HepG2 (cell line): Measurements from ENCODE around the gene CLEC2B. TPM values are rescaled to one million over a fixed set of nuclear protein-coding genes. Genes with fewer than 3 reads are reported as not detected.

Experiments
- ATAC-seq: fragments of 200-7000 bp; cut with Tn5 transposase; 3 replicates; pipeline ENCODE4 v1.9.1; 2020; ENCODE audit warnings: mild to moderate bottlenecking, moderate library complexity
- BruUV-seq: library from RNA; stranded (reverse); fragments of 400-500 nt; replicated peaks from 2 replicates; lab custom pipeline; 2021; lab: Mats Ljungman, UMichigan
- CTCF ChIA-PET: fragments of 300-600 bp; formaldehyde crosslinking; extraction: SDS; loops from one replicate; lab custom pipeline; 2021; ENCODE audit warnings: low total read pairs, inconsistent platforms, low intra/inter-chr PET ratio; lab: Yijun Ruan, JAX
- POLR2A ChIA-PET: fragments of 350-600 bp; sonication (Branson Sonifier 250); formaldehyde crosslinking; loops from one replicate; lab custom pipeline; 2020; ENCODE audit warnings: antibody characterized with exemption, inconsistent platforms; lab: Yijun Ruan, JAX
- DNase-seq: peaks from one replicate; pipeline ENCODE4 v3.0.0-alpha.2; 2015; ENCODE audit warnings: low spot score
- FAIRE-seq: peaks from 3 replicates; lab custom pipeline; 2011; peaks lifted over from hg19 to GRCh38; lab: Jason Lieb, UNC
- H2AFZ ChIP-seq: one replicate; pipeline ENCODE4 v1.6.1; 2011; ENCODE audit warnings: low read length, inconsistent platforms
- H3K27ac ChIP-seq: fragments of 300-600 bp; 3 replicates; pipeline ENCODE4 v1.8.0; 2011; ENCODE audit warnings: mixed run types, mild to moderate bottlenecking, mixed read lengths, low read length, inconsistent platforms; ENCODE audit not compliant: insufficient read depth; ENCODE audit errors: extremely low read length
- H3K27me3 ChIP-seq, 2 experiments: fragments of 200-600 bp in 1 of 2; 2 replicates in 1 of 2; 3 replicates in 1 of 2; pipeline versions ENCODE4 v1.6.0 to v1.8.0; 2011; ENCODE audit warnings: low read length in 2 of 2, mild to moderate bottlenecking in 2 of 2, moderate library complexity in 2 of 2, inconsistent platforms in 1 of 2; ENCODE audit not compliant: insufficient read depth in 2 of 2, control insufficient read depth in 1 of 2
- H3K36me3 ChIP-seq, 2 experiments: fragments of 200-600 bp in 1 of 2; replicated peaks in 1 of 2; 2 replicates in 1 of 2; 3 replicates in 1 of 2; pipeline versions ENCODE4 v1.5.1 to v1.8.0; 2011; ENCODE audit warnings: low read length in 2 of 2, inconsistent platforms in 1 of 2; ENCODE audit not compliant: insufficient read depth in 2 of 2, control insufficient read depth in 1 of 2
- H3K4me1 ChIP-seq: 2 replicates; pipeline ENCODE4 v1.5.1; 2012; ENCODE audit warnings: low read length, inconsistent platforms; ENCODE audit not compliant: insufficient read depth
- H3K4me2 ChIP-seq: 2 replicates; pipeline ENCODE4 v1.6.0; 2011; ENCODE audit warnings: low read depth, low read length, inconsistent platforms
- H3K4me3 ChIP-seq, 3 experiments: fragments of 200-600 bp in 1 of 3; sonication (generic), shearing (Covaris generic) in 1 of 3; replicated peaks in 1 of 3; 2 replicates each; pipeline ENCODE4 v1.5.1; 2011 to 2016; ENCODE audit warnings: low read length in 3 of 3, inconsistent platforms in 2 of 3, low read depth in 2 of 3, mild to moderate bottlenecking in 2 of 3, control low read depth in 1 of 3, mixed read lengths in 1 of 3; ENCODE audit not compliant: insufficient read depth in 1 of 3
- H3K79me2 ChIP-seq: one replicate; pipeline ENCODE4 v1.6.1; 2011; ENCODE audit warnings: low read length, inconsistent platforms; ENCODE audit not compliant: insufficient read depth
- H3K9ac ChIP-seq: 2 replicates; pipeline ENCODE4 v1.6.0; 2011; ENCODE audit warnings: mild to moderate bottlenecking, low read depth, low read length, inconsistent platforms; ENCODE audit not compliant: insufficient read depth
- H3K9me3 ChIP-seq: 2 replicates; pipeline ENCODE4 v1.5.1; 2012; ENCODE audit warnings: mild to moderate bottlenecking, low read length
- H4K20me1 ChIP-seq: 2 replicates; pipeline ENCODE4 v1.6.0; 2011; ENCODE audit warnings: inconsistent platforms, mild to moderate bottlenecking, low read length, moderate library complexity; ENCODE audit not compliant: insufficient read depth
- ASH2L ChIP-seq: fragments of 300-600, 200-600 bp; sonication (generic); IDR thresholded peaks from 2 replicates; pipeline ENCODE4 v1.7.0; 2017; ENCODE audit warnings: low read depth, mild to moderate bottlenecking, moderate library complexity, mixed read lengths, low read length; ENCODE audit not compliant: insufficient read length
- ATM ChIP-seq: fragments of 450-650 bp; IDR thresholded peaks from 2 replicates; pipeline ENCODE4 v1.7.1; 2017; ENCODE audit warnings: mild to moderate bottlenecking, borderline replicate concordance
- RXRA ChIP-seq: sonication (generic); formaldehyde crosslinking; IDR thresholded peaks from 2 replicates; pipeline ENCODE4 v1.5.1; 2020; ENCODE audit warnings: missing genetic modification reagents
- ZBTB1 ChIP-seq: sonication (generic); formaldehyde crosslinking; IDR thresholded peaks from 2 replicates; pipeline ENCODE4 v1.4.0; 2020; ENCODE audit warnings: missing genetic modification reagents, borderline replicate concordance
- ZNF264 ChIP-seq: sonication (generic); formaldehyde crosslinking; IDR thresholded peaks from 2 replicates; pipeline ENCODE4 v1.4.0; 2020; ENCODE audit warnings: missing genetic modification reagents
- WGBS: methylation state at CpG from one replicate; pipeline ENCODE4 v1.1.6; 2017; ENCODE audit warnings: low lambda C conversion rate; 5-methylcytosine and 5-hydroxymethylcytosine counted together
- in situ Hi-C: cut with HindIII; loops from 2 replicates; pipeline ENCODE4 v1.10.0; 2017; ENCODE audit warnings: low pct_unique_long_range_greater_than_20kb; ENCODE audit not compliant: extremely low pct_ligation_motif_present
- intact Hi-C: fragments of 100-400 bp; cut with micrococcal nuclease; formaldehyde crosslinking; loops from one replicate; pipeline ENCODE4 v1.10.0; 2022; ENCODE audit not compliant: unreplicated experiment
- polyA plus RNA-seq, 8 experiments: library from polyadenylated mRNA; depleted of rRNA in 3 of 8; stranded (reverse) in 7 of 8; unstranded in 1 of 8; fragments of >200 nt; fragmentation: Illumina TruSeq in 4 of 8; extraction: Trizol in 4 of 8; gene quantifications; 2 replicates each; pipeline versions ENCODE4 v1.2.1 to v1.2.3, GENCODE V29; 2011 to 2016; ENCODE audit warnings: low read depth in 4 of 8, missing spikeins in 1 of 8, mixed read lengths in 1 of 8; ENCODE audit not compliant: insufficient read depth in 1 of 8
- total RNA-seq, 5 experiments: library from RNA; depleted of rRNA; stranded (reverse); fragments of >200 nt; fragmentation: Illumina TruSeq; extraction: Trizol; gene quantifications; 2 replicates each; pipeline ENCODE4 v1.2.3, GENCODE V29; 2016; ENCODE audit warnings: low read depth in 1 of 5
- TF ChIP-seq, protein P1 (sequence below): IDR thresholded peaks from 2 replicates; pipeline ENCODE4 v1.6.1; 2016; ENCODE audit warnings: low read depth, missing genetic modification reagents, missing compliant biosample characterization
- TF ChIP-seq, protein P2 (sequence below): sonication (generic); formaldehyde crosslinking; IDR thresholded peaks from 2 replicates; pipeline ENCODE4 v1.5.0; 2020; ENCODE audit warnings: missing genetic modification reagents, mild to moderate bottlenecking, borderline replicate concordance
- TF ChIP-seq, protein P3 (sequence below): sonication (generic); formaldehyde crosslinking; IDR thresholded peaks from 2 replicates; pipeline ENCODE4 v1.4.0; 2020; ENCODE audit warnings: missing genetic modification reagents, mild to moderate bottlenecking, borderline replicate concordance
- TF ChIP-seq, protein P4 (sequence below): sonication (generic); formaldehyde crosslinking; IDR thresholded peaks from 2 replicates; pipeline ENCODE4 v1.9.0; 2022; ENCODE audit warnings: low read depth, missing genetic modification reagents
- TF ChIP-seq, protein P5 (sequence below): sonication (generic); formaldehyde crosslinking; IDR thresholded peaks from 2 replicates; pipeline ENCODE4 v1.4.0; 2020; ENCODE audit warnings: missing genetic modification reagents

CLEC2B gene
- total and polyA plus RNA-seq, 2 of the 13 experiments (the other 11 are each of a cell fraction or from before 2014, with no cell fraction given) = not detected

DNA sequence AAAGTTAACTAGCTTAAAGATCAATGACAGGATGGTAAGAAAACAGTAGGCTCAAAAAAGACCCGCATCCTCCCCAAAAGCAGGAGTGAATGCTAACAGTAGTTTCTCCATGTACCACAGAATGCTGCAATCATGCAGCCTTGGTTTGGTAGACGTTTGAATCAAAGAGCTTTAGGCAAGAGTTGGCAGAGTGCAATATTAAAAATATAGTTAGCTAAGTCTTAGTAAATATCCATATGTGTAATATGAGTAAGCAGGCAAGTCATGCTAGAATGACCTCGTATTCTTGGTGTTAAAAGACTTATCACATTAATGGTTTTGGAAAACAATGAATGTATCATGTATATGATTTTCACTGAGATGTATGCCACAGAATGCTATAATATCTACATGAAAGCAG is 60.6 kb downstream of the CLEC2B start:
- Histone ChIP-seq H3K79me2 (no peaks in the 10 kb centered on the region), H3K9me3 (no peaks in the 10 kb centered on the region), H2AFZ (no peak overlapping the region), H3K4me1 (no peaks in the 10 kb centered on the region), H3K27me3 (peaks cover 0 to 27% of the 10 kb centered on the region in 2 experiments; a peak in 3 of 5 replicates), H3K4me2 (no peak overlapping the region), H3K9ac (no peak overlapping the region), H3K27ac (no peak overlapping the region), H3K4me3 (no peak overlapping the region)
- in situ Hi-C loops = no loop called here
- intact Hi-C loops = no loop called here
- BruUV-seq = no TSS peak
- WGBS = 0% methylated on average over 3 of the region's 3 CpGs
- no peak for DNase-seq
- no peak for ATAC-seq
- FAIRE-seq = no peak
- CTCF ChIA-PET = no interaction called here
- TF ChIP-seq ZNF264 (CRISPR knock-in tag) (no peak), ATM (no peak), ZBTB1 (CRISPR knock-in tag) (no peak), RXRA (CRISPR knock-in tag) (no peak), ASH2L (no peak)
- TF ChIP-seq, protein P1, sequence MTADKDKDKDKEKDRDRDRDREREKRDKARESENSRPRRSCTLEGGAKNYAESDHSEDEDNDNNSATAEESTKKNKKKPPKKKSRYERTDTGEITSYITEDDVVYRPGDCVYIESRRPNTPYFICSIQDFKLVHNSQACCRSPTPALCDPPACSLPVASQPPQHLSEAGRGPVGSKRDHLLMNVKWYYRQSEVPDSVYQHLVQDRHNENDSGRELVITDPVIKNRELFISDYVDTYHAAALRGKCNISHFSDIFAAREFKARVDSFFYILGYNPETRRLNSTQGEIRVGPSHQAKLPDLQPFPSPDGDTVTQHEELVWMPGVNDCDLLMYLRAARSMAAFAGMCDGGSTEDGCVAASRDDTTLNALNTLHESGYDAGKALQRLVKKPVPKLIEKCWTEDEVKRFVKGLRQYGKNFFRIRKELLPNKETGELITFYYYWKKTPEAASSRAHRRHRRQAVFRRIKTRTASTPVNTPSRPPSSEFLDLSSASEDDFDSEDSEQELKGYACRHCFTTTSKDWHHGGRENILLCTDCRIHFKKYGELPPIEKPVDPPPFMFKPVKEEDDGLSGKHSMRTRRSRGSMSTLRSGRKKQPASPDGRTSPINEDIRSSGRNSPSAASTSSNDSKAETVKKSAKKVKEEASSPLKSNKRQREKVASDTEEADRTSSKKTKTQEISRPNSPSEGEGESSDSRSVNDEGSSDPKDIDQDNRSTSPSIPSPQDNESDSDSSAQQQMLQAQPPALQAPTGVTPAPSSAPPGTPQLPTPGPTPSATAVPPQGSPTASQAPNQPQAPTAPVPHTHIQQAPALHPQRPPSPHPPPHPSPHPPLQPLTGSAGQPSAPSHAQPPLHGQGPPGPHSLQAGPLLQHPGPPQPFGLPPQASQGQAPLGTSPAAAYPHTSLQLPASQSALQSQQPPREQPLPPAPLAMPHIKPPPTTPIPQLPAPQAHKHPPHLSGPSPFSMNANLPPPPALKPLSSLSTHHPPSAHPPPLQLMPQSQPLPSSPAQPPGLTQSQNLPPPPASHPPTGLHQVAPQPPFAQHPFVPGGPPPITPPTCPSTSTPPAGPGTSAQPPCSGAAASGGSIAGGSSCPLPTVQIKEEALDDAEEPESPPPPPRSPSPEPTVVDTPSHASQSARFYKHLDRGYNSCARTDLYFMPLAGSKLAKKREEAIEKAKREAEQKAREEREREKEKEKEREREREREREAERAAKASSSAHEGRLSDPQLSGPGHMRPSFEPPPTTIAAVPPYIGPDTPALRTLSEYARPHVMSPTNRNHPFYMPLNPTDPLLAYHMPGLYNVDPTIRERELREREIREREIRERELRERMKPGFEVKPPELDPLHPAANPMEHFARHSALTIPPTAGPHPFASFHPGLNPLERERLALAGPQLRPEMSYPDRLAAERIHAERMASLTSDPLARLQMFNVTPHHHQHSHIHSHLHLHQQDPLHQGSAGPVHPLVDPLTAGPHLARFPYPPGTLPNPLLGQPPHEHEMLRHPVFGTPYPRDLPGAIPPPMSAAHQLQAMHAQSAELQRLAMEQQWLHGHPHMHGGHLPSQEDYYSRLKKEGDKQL = no peak
- TF ChIP-seq, protein P2, sequence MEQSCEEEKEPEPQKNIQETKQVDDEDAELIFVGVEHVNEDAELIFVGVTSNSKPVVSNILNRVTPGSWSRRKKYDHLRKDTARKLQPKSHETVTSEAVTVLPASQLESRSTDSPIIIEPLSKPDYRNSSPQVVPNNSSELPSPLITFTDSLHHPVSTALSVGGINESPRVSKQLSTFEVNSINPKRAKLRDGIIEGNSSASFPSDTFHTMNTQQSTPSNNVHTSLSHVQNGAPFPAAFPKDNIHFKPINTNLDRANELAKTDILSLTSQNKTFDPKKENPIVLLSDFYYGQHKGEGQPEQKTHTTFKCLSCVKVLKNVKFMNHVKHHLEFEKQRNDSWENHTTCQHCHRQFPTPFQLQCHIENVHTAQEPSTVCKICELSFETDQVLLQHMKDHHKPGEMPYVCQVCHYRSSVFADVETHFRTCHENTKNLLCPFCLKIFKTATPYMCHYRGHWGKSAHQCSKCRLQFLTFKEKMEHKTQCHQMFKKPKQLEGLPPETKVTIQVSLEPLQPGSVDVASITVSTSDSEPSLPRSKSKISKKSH = no peak
- TF ChIP-seq, protein P3, sequence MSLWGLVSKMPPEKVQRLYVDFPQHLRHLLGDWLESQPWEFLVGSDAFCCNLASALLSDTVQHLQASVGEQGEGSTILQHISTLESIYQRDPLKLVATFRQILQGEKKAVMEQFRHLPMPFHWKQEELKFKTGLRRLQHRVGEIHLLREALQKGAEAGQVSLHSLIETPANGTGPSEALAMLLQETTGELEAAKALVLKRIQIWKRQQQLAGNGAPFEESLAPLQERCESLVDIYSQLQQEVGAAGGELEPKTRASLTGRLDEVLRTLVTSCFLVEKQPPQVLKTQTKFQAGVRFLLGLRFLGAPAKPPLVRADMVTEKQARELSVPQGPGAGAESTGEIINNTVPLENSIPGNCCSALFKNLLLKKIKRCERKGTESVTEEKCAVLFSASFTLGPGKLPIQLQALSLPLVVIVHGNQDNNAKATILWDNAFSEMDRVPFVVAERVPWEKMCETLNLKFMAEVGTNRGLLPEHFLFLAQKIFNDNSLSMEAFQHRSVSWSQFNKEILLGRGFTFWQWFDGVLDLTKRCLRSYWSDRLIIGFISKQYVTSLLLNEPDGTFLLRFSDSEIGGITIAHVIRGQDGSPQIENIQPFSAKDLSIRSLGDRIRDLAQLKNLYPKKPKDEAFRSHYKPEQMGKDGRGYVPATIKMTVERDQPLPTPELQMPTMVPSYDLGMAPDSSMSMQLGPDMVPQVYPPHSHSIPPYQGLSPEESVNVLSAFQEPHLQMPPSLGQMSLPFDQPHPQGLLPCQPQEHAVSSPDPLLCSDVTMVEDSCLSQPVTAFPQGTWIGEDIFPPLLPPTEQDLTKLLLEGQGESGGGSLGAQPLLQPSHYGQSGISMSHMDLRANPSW (CRISPR knock-in tag) = no peak
- TF ChIP-seq, protein P4, sequence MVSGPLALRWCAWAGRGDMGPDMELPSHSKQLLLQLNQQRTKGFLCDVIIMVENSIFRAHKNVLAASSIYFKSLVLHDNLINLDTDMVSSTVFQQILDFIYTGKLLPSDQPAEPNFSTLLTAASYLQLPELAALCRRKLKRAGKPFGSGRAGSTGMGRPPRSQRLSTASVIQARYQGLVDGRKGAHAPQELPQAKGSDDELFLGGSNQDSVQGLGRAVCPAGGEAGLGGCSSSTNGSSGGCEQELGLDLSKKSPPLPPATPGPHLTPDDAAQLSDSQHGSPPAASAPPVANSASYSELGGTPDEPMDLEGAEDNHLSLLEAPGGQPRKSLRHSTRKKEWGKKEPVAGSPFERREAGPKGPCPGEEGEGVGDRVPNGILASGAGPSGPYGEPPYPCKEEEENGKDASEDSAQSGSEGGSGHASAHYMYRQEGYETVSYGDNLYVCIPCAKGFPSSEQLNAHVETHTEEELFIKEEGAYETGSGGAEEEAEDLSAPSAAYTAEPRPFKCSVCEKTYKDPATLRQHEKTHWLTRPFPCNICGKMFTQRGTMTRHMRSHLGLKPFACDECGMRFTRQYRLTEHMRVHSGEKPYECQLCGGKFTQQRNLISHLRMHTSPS (CRISPR knock-in tag) = no peak
- TF ChIP-seq, protein P5, sequence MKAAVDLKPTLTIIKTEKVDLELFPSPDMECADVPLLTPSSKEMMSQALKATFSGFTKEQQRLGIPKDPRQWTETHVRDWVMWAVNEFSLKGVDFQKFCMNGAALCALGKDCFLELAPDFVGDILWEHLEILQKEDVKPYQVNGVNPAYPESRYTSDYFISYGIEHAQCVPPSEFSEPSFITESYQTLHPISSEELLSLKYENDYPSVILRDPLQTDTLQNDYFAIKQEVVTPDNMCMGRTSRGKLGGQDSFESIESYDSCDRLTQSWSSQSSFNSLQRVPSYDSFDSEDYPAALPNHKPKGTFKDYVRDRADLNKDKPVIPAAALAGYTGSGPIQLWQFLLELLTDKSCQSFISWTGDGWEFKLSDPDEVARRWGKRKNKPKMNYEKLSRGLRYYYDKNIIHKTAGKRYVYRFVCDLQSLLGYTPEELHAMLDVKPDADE (CRISPR knock-in tag) = no peak
- TF ChIP-seq, all 625 proteins: peak for 0
- Histone ChIP-seq H4K20me1 (no peaks in the 10 kb centered on the region), H3K36me3 (no peaks in the 10 kb centered on the region)
- POLR2A ChIA-PET = no interaction called here
